GF-D8 (cell line): ENCODE data around the gene MST1.

ENCODE experiments used
- DNase-seq: peaks from one replicate; lab custom pipeline; 2025; lab: John Stamatoyannopoulos, UW

Gene MST1

GRCh38 chr3:49655731-49656285 lies 33.5 kb downstream of the MST1 start:
- DNase-seq = no peak

DNA sequence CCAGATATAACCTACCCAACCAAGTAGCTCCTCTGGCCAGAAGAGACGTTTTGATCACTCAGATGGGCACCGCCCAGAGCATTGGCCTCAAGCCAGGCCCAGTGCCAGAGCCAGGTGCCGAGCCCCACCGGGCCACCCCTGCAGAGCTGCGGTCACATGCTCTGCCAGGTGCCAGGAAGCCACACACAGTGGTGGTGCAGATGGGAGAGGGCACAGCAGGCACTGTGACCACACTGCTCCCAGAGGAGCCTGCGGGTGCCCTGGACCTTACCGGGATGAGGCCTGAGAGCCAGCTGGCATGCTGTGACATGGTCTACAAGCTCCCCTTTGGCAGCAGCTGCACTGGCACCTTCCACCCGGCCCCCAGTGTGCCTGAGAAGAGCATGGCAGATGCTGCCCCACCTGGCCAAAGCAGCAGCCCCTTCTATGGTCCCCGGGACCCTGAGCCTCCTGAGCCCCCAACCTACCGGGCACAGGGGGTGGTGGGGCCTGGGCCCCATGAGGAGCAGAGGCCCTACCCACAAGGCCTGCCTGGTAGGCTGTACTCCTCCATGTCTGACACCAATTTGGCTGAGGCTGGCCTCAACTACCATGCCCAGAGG lies 34.2 kb downstream of the MST1 start:
- DNase-seq = no peak

DNA sequence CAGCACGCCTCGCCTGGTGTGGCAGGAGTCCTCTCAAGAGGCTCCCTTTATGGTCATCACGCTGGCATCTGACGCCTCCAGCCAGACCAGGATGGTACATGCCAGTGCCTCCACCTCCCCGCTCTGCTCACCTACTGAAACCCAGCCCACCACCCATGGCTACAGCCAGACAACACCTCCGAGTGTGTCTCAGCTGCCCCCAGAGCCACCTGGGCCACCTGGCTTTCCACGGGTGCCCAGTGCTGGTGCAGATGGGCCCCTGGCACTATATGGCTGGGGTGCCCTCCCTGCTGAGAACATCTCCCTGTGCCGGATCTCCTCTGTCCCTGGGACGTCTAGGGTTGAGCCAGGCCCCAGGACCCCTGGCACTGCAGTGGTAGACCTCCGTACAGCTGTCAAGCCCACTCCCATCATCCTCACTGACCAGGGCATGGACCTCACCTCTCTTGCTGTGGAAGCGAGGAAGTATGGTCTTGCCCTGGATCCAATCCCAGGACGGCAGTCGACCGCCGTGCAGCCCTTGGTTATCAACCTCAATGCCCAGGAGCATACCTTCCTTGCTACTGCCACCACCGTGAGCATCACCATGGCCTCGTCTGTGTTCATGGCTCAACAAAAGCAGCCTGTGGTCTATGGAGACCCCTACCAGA lies 35.0 kb downstream of the MST1 start:
- no peak for DNase-seq

DNA sequence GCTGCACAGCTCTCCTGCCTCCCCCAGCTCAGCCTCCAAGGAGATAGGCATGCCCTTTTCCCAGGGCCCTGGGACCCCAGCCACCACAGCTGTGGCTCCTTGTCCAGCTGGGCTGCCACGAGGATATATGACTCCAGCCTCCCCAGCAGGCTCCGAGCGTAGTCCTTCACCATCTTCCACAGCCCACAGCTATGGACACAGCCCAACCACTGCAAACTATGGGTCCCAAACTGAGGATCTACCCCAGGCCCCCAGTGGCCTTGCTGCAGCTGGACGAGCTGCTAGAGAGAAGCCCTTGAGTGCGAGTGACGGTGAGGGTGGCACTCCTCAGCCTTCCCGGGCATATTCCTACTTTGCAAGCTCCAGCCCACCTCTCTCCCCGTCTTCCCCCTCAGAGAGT lies 35.7 kb downstream of the MST1 start:
- DNase-seq = no peak

DNA sequence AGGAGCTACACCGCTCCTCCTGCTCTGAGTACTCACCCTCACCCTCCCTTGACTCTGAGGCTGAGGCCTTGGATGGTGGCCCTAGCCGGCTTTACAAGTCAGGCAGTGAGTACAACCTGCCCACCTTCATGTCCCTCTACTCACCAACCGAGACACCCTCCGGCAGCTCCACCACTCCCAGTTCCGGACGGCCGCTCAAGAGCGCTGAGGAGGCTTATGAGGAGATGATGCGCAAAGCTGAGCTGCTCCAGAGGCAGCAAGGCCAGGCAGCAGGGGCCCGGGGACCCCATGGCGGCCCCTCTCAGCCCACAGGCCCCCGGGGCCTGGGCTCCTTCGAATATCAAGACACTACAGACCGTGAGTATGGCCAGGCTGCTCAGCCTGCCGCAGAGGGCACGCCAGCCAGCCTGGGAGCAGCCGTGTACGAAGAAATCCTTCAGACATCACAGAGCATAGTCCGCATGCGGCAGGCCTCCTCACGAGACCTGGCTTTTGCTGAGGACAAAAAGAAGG lies 36.3 kb downstream of the MST1 start:
- DNase-seq = no peak

DNA sequence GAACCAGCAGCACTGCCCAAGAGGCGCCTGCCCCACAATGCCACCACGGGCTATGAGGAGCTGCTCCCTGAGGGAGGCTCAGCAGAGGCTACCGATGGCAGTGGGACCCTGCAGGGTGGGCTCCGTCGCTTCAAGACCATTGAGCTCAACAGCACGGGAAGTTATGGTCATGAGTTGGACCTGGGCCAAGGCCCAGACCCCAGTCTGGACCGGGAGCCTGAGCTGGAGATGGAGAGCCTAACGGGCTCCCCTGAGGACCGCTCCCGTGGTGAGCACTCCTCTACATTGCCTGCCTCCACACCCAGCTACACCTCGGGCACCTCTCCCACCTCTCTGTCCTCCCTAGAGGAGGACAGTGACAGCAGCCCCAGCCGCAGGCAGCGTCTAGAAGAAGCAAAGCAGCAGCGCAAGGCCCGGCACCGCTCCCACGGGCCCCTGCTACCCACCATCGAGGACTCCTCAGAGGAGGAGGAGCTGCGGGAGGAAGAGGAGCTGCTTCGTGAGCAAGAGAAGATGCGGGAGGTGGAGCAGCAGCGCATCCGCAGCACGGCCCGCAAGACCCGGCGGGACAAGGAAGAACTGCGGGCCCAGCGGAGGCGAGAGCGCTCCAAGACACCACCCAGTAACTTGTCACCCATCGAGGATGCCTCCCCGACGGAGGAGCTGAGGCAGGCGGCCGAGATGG lies 36.9 kb downstream of the MST1 start:
- no peak for DNase-seq

GRCh38 chr3:49650637-49651036 lies 38.6 kb downstream of the MST1 start:
- no peak for DNase-seq

DNA sequence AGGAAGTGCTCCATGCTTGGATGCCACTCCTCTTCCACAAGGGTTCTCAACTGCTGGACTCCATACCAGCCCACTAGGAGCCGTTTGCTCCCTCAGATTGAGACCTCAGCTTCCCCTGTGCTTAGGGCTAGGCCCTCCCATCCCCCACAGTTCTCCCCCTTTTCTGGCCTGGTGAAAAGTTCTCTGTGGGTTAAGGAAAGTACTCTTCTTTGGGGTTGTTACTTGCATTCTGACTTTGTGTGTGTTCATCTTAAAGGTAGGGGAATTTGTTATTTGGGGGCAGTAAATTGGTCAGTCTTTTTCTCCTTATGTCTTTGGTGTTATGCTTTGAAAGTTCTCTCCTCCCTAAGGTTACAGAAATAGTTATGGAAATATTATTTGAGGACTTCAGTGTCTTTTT lies 39.1 kb downstream of the MST1 start:
- no peak for DNase-seq

- DNase-seq = no peak
These were observed 39.7 kb downstream of the MST1 start for GRCh38 chr3:49649576-49649975.

DNA sequence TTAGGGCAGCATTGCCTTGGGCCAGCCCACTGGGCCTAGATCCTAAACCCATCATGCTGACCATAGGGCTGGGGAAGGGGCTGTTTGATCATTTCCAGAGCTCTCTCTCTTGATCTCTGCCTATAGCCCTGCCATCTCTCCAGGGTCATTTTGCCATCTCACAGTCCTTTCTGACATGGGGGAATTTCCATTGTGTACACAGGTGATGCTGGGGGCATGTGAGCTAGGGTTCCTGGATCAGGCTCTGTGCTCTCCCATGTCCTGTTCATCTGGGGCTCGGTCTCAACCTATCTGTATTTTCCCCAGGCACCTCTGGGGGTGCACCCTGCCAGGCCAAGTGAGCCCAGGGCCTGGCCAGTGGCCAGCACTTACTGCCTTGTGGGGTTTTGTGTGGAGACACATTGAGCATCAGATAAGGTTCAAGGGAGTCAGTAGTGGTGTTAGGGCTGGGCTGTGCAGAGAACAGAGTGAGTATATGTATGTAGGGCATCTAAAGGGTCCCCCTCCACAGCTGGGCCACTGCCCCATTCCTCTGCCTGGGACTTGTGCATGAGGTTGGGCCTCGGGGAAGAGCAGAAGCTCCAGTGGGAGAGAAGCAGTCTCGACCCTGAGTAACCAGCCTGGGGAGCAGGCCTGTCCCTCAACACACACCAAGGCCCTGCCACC lies 40.8 kb downstream of the MST1 start:
- no peak for DNase-seq

DNA sequence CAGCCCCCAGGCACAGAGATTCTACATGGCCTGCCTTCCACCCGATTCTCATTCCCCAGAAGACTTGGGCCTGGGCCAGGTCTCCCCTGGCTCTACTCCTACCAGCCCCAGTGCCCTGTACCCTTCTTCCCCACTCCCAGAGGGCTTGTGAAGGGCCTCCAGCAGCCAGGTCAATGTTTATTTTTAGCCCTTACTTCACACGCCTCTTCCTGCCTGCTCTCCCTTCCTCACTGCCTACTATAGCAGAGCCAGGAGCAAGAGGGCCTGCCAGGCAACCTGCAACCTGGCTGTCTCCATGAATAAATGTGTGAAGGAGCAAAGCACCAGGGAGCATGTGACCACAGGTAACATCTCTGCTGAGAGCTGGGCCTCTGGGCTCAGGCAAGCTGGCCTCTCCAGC lies 41.5 kb downstream of the MST1 start:
- DNase-seq = no peak

DNA sequence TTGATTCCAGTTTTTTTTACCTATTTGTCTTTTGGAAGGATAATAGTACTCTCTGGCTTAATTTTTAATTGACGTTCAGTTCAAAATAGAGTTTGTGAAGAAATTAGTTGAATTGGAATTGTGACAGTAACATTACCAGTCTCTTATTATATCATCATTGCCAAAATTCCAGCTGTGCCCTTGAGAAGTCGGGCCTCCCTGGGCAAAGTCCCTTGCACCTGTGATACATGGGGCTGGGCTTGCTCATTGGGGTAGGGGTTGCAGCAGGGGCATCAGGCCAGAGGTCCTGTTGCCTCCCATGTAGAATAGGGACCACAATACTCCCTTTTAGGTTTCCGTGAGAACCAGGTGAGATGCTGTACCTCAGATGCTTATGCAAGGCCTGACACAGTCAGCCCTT lies 43.0 kb downstream of the MST1 start:
- DNase-seq = no peak

- DNase-seq = no peak
These were observed 44.6 kb downstream of the MST1 start for GRCh38 chr3:49644684-49645083.

DNA sequence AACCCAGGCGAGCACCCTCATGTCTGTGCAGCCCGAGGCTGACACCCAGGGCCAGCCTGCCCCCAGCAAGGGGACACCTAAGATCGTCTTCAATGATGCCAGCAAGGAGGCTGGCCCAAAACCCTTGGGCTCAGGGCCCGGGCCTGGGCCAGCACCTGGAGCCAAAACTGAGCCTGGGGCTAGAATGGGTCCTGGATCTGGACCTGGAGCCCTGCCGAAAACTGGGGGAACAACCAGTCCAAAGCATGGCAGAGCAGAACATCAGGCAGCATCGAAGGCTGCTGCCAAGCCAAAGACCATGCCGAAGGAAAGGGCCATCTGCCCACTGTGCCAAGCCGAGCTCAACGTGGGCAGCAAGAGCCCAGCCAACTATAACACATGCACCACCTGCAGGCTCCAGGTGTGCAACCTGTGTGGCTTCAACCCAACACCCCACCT lies 46.5 kb downstream of the MST1 start:
- no peak for DNase-seq

GRCh38 chr3:49641921-49642707 lies 47.2 kb downstream of the MST1 start:
- no peak for DNase-seq

DNA sequence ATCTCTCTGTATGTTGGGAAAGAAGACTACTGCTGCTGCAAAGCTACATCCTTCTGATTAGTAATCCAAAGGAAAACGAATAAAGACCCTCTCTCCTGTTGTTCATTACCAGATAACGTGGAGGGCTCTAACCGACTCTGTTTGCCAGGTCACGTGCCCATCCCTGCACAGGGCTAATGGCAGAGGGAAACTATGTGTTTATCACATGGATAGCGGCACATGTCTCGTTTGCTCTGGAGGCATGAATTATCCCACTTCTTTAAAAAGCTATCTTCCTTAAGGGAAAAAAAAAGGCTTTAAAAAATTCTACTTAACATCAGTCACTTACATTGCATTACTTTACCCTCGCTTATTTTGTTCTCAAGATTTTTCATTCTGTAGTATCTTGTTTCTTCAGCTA lies 48.0 kb downstream of the MST1 start:
- DNase-seq = no peak

GRCh38 chr3:49639551-49639950 lies 49.7 kb downstream of the MST1 start:
- no peak for DNase-seq

GRCh38 chr3:49638445-49638844 lies 50.8 kb downstream of the MST1 start:
- no peak for DNase-seq

GRCh38 chr3:49636883-49637609 lies 52.2 kb downstream of the MST1 start:
- DNase-seq = no peak

DNA sequence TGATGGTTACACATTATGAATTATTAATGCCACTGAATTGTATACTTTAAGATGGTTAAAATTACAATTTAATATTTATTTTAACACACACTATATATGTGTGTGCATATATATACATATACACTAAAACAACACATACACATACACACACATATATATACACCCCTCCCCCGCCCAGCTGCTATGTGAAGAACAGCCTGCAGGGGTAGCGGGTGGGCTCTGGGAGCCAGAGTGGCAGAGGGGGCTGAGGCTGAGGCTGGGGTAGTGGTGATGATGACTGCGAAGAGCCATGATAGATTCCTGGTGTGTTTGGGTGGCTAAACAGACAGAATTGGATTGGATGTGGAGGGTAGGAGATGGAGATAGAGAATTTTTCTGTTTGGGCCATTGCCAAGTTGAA lies 54.5 kb downstream of the MST1 start:
- no peak for DNase-seq
